Activated CD8-positive, alpha-beta T cell treated with anti-CD3 and anti-CD28 coated beads, Interleukin-2, amount 10 ng/mL, durations not matched to agents 7 days and 5 days (primary cell): ENCODE data around the gene ZNF688. TPM values are rescaled to one million over a fixed set of nuclear protein-coding genes. Genes with fewer than 3 reads are reported as not detected.
A peak's percentile ranks its signal among the peaks of the same experiment; 100 is the strongest.

Source experiments
- ATAC-seq: fragments of 150-1000 bp; cut with Tn5 transposase; one replicate; pipeline ENCODE4 v1.10.0; 2021; ENCODE audit warnings: moderate library complexity
- CTCF ChIA-PET: fragments of 350-600 bp; sonication (Branson Sonifier 250); formaldehyde crosslinking; loops from one replicate; lab custom pipeline; 2021; ENCODE audit warnings: antibody characterized with exemption; lab: Charles Lee
- POLR2A ChIA-PET: fragments of 350-600 bp; sonication (Branson Sonifier 250); formaldehyde crosslinking; loops from one replicate; lab custom pipeline; 2021; ENCODE audit warnings: antibody characterized with exemption; lab: Charles Lee
- DNase-seq: peaks from one replicate; pipeline ENCODE4 v3.0.0-alpha.2; 2020
- H3K27ac Mint-ChIP-seq: one replicate; pipeline ENCODE4 v1.8.0; 2021; ENCODE audit warnings: mild to moderate bottlenecking, mixed read lengths
- H3K27me3 Mint-ChIP-seq: one replicate; pipeline ENCODE4 v1.8.0; 2021; ENCODE audit warnings: low read depth, mixed read lengths
- H3K36me3 Mint-ChIP-seq: one replicate; pipeline ENCODE4 v1.8.0; 2021; ENCODE audit warnings: low read depth, mixed read lengths
- H3K4me1 Mint-ChIP-seq: one replicate; pipeline ENCODE4 v1.8.0; 2021; ENCODE audit warnings: low read depth, mixed read lengths
- H3K4me3 Mint-ChIP-seq: one replicate; pipeline ENCODE4 v1.8.0; 2021; ENCODE audit warnings: mild to moderate bottlenecking, mixed read lengths
- H3K9me3 Mint-ChIP-seq: one replicate; pipeline ENCODE4 v1.8.0; 2022; ENCODE audit warnings: mixed read lengths; ENCODE audit not compliant: insufficient read depth
- total RNA-seq, 2 experiments: library from RNA; stranded (reverse); gene quantifications; one replicate each; pipeline ENCODE4 v1.2.3, GENCODE V29; 2021

The ZNF688 gene
- total RNA-seq, 2 experiments from 2014 or later, result 12.5 to 13.4 TPM

DNA sequence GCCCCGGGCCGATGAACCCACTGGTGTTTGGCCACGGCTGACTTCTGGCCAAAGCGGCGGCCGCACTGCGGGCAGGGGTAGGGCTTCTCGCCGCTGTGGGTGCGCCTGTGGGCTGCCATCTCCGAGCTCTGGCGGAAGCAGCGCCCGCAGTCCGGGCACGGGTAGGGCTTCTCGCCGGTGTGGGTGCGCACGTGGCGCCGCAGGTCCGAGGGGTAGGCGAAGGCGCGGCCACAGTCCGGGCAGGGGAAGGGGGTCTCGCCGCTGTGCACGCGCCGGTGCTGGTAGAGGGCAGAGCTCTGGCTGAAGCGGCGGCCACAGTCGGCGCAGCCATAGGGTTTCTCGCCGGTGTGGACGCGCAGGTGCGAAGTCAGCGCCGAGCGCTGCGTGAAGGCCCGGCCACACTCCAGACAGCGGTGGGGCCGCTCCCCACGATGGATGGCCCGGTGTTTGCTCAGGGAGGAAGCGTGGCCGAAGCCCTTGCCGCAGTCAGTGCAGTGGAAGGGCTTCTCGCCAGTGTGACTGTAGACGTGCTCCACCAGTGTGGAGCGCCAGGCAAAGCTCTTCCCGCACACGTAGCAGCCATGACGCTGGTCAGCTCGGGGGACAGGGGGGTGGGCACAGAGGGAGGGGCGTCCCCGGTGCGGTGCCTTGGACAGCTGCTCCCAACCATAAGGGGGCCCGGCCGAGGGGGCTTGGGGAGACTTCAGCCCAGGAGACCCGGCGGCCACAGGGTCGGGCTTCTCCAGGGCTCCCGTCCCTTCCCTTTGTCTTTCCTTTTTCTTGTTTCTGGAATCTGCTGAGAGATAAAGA lies 16.0 kb downstream of the ZNF688 start:
- H3K4me1 Mint-ChIP-seq, result peaks cover 60% of the 10 kb centered on the region
- POLR2A ChIA-PET, result interaction anchor here (0.6 to 3.2 kb wide), 2 partner anchors 17 to 30 kb away, joined by 3 to 24 read pairs; partner anchors contain the start of gene ZNF785
- H3K4me3 Mint-ChIP-seq, result peak overlapping the region; percentile 58

DNA sequence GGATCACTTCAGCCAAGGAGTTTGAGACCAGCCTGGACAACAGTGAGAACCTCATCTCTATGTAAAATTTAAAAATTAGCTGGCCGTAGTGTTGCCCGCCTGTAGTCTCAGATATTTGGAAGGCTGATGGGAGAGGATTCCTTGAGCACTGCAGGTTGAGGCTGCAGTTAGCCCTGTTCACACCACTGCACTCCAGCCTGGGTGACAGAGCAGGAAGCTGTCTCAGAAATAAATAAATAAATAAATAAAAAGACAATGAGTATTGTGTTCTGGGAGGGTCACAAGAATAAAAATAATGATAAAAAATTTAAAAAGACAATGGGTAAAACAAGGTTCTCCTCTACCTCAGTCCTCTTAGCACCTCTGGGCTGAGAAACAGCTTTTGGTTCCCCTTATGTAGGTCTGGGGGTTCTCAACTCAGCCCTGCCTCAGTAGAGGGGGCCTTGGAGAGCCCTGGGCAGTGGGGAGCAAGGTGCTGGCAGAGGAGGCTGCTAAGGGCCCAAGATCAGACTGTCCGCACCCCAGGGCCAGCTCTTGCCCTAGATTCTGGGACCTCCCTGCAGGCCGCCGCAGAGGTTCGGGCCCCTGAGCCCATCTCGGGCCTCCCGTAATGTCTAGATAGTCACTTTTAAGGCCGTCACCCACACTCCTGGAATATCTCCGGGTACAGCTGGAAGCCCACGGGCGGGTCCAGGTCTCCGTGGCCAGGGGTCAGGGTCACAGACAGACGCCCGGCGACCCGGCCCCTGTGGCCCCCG lies 16.8 kb downstream of the ZNF688 start:
- Mint-ChIP-seq H3K27me3 (no peaks in the 10 kb centered on the region), H3K4me1 (peaks cover 58% of the 10 kb centered on the region), H3K36me3 (peaks cover 40% of the 10 kb centered on the region), H3K4me3 (no peak overlapping the region), H3K9me3 (no peaks in the 10 kb centered on the region), H3K27ac (no peak overlapping the region)
- ChIA-PET CTCF (interaction anchor here (1.1 to 6.0 kb wide), 3 partner anchors 19 to 139 kb away, joined by 3 to 76 read pairs (median 7); partner anchors contain the start of gene ZNF747), POLR2A (interaction anchor here (1.0 to 1.1 kb wide), 2 partner anchors 10 to 20 kb away, joined by 3 to 4 read pairs; no protein-coding TSS in a partner anchor)
- ATAC-seq, result no peak
- DNase-seq, result no peak

More for the DNA sequence above, 16.0 kb downstream of the ZNF688 start:
- Mint-ChIP-seq H3K9me3 (no peaks in the 10 kb centered on the region), H3K27ac (peak overlapping the region; percentile 57), H3K27me3 (no peaks in the 10 kb centered on the region), H3K36me3 (peaks cover 40% of the 10 kb centered on the region)
- CTCF ChIA-PET, result interaction anchor here (6.0 kb wide), 1 partner anchor 20 kb away, joined by 76 read pairs; the partner anchor contains the start of gene ZNF747
- DNase-seq (no peak), ATAC-seq (no peak)

DNA sequence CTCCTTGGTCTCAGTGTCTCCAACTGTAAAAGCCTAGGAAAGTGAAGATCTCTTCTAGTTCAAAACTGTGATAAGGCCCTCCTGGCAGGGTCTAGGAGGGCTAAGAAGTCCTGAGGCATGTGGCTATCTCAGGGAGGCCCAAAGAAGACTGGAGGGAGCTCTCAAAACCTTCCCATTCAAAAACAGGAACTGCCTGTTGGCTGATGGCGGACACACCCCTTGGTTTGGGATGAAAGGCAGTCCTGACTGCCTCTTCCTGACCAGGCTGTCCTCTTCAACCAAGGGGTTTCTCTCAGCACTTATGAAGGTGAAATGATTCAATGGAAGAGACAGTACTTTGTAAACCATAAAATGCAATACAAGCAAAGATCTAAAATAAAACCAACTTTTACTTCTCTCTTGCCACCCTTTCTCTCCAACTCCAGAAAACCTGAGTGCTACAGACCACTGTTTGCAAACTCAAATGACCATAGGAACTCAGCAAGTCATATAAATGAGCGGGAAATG lies 18.1 kb downstream of the ZNF688 start:
- H3K9me3 Mint-ChIP-seq, result no peaks in the 10 kb centered on the region
- H3K27ac Mint-ChIP-seq, result peak overlapping the region; percentile 95
- peaks cover 40% of the 10 kb centered on the region for H3K36me3 Mint-ChIP-seq
- ATAC-seq, result no peak
- H3K27me3 Mint-ChIP-seq, result no peaks in the 10 kb centered on the region
- H3K4me3 Mint-ChIP-seq, result no peak overlapping the region
- ChIA-PET CTCF (interaction anchor here (1.6 to 5.1 kb wide), 2 partner anchors 18 to 140 kb away, joined by 3 to 34 read pairs; partner anchors contain the start of gene ZNF747), POLR2A (interaction anchor here (1.0 to 1.2 kb wide), 2 partner anchors 11 to 19 kb away, joined by 3 to 6 read pairs; partner anchors contain the start of gene ZNF688)
- DNase-seq, result no peak
- peaks cover 57% of the 10 kb centered on the region for H3K4me1 Mint-ChIP-seq

DNA sequence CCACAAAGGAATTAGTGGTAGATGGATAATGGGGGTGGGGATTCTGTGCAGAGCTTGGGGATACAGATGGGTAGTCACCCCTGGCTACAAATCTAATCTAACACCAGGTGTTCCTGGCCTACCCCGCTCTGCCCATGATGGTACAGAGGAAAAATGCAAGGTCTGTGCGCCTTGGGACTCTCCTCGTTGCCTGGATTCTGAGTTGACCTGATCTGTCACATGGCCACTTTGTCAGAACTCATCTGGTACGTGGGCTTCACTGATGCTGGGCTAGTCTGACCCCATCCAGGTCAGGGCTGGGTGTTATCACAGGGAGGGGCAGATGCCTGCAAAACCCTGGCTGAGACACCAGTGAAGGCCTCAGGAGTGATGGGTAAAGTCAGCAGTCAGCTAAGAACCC lies 18.6 kb downstream of the ZNF688 start:
- Mint-ChIP-seq H3K27ac (peak overlapping the region; percentile 95), H3K9me3 (no peaks in the 10 kb centered on the region), H3K36me3 (peaks cover 40% of the 10 kb centered on the region), H3K4me3 (no peak overlapping the region), H3K4me1 (peaks cover 56% of the 10 kb centered on the region), H3K27me3 (no peaks in the 10 kb centered on the region)
- POLR2A ChIA-PET, result interaction anchor here (1.2 to 1.8 kb wide), 2 partner anchors 18 to 19 kb away, joined by 6 to 15 read pairs; partner anchors contain the start of genes ZNF688 and ZNF747
- CTCF ChIA-PET, result interaction anchor here (1.1 to 5.1 kb wide), 4 partner anchors 17 to 141 kb away, joined by 3 to 34 read pairs (median 6); partner anchors contain the start of gene ZNF747
- ATAC-seq, result no peak
- DNase-seq, result no peak

DNA sequence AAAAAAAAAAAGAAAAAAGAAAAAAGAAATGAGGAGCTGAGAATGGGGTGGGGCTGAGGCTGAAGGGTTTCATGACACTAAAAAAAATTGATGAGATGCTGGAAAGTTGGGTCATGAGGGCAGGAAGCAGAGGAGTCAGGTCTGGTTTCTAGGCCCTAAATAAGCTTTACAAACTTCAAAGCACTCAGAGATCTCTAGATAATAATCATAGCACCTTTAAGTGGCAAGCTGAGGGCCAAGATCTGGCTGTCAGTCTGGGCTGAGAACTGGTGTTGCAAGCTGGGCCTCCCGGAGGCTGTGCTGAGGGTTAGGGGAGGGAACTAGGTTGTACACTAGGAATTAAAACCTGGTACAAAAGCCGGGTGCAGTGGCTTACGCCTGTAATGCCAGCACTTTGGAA lies 19.7 kb downstream of the ZNF688 start:
- Mint-ChIP-seq H3K27me3 (no peaks in the 10 kb centered on the region), H3K4me3 (peak overlapping the region; percentile 64), H3K9me3 (no peaks in the 10 kb centered on the region), H3K27ac (peak overlapping the region; percentile 95), H3K36me3 (peaks cover 36% of the 10 kb centered on the region), H3K4me1 (peaks cover 56% of the 10 kb centered on the region)
- ATAC-seq, result peak; percentile 94
- CTCF ChIA-PET, result interaction anchor here (0.6 to 5.1 kb wide), 7 partner anchors 14 to 122 kb away, joined by 3 to 34 read pairs (median 4); partner anchors contain the start of genes DCTPP1, PRR14 and ZNF747
- POLR2A ChIA-PET, result interaction anchor here (0.9 to 1.8 kb wide), 4 partner anchors 9 to 21 kb away, joined by 3 to 15 read pairs (median 4); partner anchors contain the start of genes ZNF688 and ZNF747
- peak; percentile 78 for DNase-seq

DNA sequence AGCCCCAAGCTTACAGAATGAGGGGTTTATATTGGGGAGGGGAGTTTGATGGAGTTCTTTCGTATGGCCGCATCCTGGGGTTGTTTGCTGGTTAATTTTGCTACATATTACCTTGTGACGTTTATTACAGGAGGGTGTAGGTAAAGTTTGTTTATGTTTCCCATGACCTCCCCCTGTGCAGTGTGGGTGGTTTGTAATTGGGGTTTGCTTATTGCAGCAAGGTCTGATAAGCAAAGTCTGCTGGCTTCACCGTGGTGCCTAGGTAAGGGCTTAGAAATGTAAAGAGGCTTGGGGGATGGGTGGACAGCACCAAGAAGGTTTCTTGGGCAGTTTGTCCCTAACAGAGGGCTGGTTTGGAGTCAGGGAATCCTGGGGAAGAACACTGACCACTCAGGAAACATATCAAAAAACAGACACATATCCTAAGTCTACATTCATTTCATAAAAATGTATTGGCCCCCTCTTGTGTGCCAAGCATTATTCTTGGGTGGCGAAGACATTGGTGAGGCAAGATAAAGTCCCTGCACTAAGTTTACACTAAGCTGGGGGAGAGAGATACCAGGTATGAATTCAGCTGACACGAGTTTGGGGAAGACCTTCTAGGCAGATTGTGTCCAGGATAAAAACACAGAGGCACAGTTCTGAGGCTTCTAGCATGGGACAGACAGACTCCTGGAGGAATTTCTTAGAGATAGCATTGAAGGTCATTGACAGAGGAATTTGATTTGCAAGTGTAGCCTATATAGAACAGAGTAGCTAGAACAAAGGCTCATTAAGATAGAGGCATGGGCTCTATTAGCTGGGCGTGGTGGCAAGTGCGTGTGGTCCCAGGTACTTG lies 22.9 kb downstream of the ZNF688 start:
- Mint-ChIP-seq H3K27ac (no peak overlapping the region), H3K27me3 (no peaks in the 10 kb centered on the region), H3K9me3 (no peaks in the 10 kb centered on the region), H3K36me3 (peaks cover 13% of the 10 kb centered on the region), H3K4me1 (peaks cover 37% of the 10 kb centered on the region), H3K4me3 (no peak overlapping the region)
- ATAC-seq (no peak), DNase-seq (no peak)
- ChIA-PET POLR2A (no interaction called here), CTCF (interaction anchor here (5.1 kb wide), 1 partner anchor 13 kb away, joined by 34 read pairs; the partner anchor contains the start of gene ZNF747)

DNA sequence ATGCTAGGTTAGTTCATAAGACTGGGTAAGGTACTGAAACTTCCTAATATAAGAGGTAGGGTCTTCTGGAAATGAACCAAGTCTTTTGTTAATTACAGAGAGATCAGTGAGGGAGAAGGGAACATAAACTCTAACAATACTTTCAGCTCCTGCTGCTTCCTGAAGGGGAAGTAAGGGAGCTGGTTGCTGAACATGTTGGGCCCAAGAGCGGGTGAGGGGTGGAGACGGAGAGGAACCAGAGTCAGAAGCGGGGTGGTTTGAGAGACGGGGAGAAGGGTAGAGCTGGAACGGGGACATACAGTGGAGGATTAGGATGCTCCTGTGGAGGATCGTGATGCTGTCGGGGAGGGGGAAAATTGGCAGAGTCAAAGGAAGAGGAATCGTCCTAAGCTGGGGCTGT lies 25.4 kb downstream of the ZNF688 start:
- no peak overlapping the region for H3K4me3 Mint-ChIP-seq
- ATAC-seq, result no peak

DNA sequence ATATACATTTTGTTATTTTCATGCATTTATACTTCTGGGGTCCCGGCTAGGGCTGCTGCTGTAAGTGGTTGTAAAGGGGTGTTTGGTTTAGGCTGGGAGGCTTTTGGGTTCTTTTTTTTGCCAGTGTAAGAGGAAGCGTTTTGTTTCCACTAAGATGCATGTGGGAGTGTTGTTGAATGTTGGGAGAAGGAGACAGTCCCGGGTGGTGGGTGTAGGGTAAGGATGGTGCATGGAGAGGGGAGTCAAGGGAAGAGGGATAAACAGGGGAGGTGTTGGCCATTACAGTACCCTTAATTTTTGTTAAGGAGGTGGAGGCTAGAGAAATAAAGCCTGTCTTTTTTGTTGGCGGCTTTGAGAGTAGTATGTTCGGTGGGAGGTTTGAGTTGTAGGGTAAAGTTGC lies 28.4 kb downstream of the ZNF688 start:
- DNase-seq, result no peak
- POLR2A ChIA-PET, result interaction anchor here (1.4 to 1.9 kb wide), 2 partner anchors 9 to 15 kb away, joined by 4 to 5 read pairs; partner anchors contain the start of gene ZNF747
- no peak overlapping the region for H3K4me3 Mint-ChIP-seq

More for the DNA sequence above, 25.4 kb downstream of the ZNF688 start:
- DNase-seq, result no peak
- H3K4me1 Mint-ChIP-seq, result peaks cover 12% of the 10 kb centered on the region
- ChIA-PET POLR2A (interaction anchor here (0.9 to 1.0 kb wide), 3 partner anchors 10 to 23 kb away, joined by 3 read pairs; partner anchors contain the start of gene ZNF747), CTCF (interaction anchor here (1.9 kb wide), 1 partner anchor 11 kb away, joined by 5 read pairs; no protein-coding TSS in a partner anchor)
- no peaks in the 10 kb centered on the region for H3K36me3 Mint-ChIP-seq
- no peak overlapping the region for H3K27ac Mint-ChIP-seq
- H3K27me3 Mint-ChIP-seq, result no peaks in the 10 kb centered on the region
- no peaks in the 10 kb centered on the region for H3K9me3 Mint-ChIP-seq

DNA sequence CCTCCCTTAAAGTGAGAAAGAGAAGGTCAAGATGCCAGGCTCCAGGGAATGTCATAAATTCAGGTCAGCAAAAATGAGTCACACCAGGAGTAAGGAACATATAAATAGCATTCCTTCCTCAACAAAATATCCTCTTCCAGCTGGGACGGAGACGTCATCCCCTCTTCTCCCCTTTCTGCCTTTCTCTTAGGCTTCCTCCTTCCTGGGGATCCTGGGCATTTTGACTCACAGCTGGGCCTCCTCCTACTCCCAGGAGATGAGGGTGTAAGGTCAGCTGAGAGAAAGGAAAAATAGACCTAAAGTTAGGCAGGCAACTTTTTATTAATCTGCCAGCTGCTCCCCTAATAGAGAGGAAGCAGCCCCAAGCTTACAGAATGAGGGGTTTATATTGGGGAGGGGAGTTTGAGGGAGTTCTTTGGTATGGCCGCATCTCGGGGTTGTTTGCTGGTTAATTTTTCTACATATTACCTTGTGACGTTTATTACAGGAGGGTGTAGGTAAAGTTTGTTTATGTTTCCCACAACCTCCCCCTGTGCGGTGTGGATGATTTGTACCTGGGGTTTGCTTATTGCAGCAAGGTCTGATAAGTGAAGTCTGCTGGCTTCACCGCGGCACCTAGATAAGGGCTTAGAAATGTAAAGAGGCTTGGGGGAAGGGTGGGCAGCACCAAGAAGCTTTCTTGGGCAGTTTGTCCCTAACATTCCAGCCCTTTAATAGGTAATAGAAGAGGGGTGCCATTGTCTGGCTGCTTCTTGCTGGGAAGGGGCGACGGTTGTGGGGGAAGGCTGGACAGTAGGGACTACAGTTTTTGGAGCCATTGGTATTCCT lies 29.8 kb downstream of the ZNF688 start:
- Mint-ChIP-seq H3K4me3 (no peak overlapping the region), H3K4me1 (peaks cover 16% of the 10 kb centered on the region), H3K27me3 (no peaks in the 10 kb centered on the region), H3K9me3 (no peaks in the 10 kb centered on the region), H3K27ac (no peak overlapping the region), H3K36me3 (peaks cover 12% of the 10 kb centered on the region)
- DNase-seq, result no peak
- no peak for ATAC-seq
- ChIA-PET POLR2A (interaction anchor here (1.1 kb wide), 1 partner anchor 30 kb away, joined by 5 read pairs; the partner anchor contains the start of gene ZNF688), CTCF (no interaction called here)

More for the DNA sequence above, 28.4 kb downstream of the ZNF688 start:
- Mint-ChIP-seq H3K27me3 (no peaks in the 10 kb centered on the region), H3K9me3 (no peaks in the 10 kb centered on the region), H3K27ac (no peak overlapping the region), H3K4me1 (peaks cover 3% of the 10 kb centered on the region), H3K36me3 (no peaks in the 10 kb centered on the region)
- CTCF ChIA-PET, result interaction anchor here (1.1 to 1.2 kb wide), 2 partner anchors 8 to 15 kb away, joined by 4 to 7 read pairs; partner anchors contain the start of genes ZNF747 and ZNF764
- no peak for ATAC-seq
